ENCODE data around the gene ODC1.

The ODC1 gene

DNA sequence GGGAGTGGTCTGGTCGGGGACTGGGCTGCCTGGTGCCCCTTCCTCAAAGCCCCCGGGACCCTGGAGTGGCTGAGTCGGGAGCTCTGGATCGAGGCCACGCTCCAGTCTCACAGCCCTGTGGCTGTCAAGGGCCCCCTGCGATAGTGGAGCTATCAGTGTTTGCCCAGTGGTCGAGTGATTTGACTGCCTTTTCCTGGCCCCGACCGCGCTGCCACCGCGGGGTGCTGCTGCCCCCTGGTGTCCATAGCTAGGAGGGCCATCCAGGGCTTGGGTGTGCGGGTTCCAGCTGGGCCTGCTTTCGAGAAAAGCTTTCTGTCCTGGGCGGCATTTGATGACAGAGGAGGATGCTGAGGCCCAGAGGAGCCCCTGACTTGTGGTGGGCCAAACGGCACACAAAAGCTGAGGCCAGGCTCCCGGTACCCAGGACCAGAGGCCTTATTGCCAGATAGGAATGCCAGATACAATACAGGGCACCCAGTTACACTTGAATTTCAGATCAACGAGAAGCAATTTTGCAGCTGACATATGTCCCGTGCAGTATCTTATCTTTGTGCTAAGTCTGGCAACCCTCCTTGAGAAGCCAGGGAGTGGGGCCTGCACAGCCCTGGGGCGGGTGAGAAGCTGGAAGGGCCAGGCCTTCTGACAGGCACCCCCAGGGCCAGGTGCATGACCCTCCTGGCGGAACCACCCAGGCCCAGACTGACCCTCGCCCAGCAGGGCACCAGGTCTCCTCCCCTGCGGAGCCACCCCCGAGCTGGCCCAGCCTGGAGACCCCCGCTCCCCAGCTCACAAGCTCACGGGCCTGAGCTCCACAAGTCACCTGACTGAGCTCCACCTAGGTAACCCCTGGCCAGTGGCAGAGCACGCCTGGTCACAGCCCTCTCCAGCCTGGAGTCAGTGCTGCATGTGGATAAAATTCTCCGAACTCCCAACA is 13.0 kb downstream of the ODC1 start (continued):
- TF ChIP-seq ZNF274 (IDR thresholded peaks at IDR 0.05; ENCODE audit: low read length) (no peak), ZNF274 (tag by site-specific recombination; IDR thresholded peaks at IDR 0.05; ENCODE audit: borderline replicate concordance) (no peak), ZNF510 (tag by site-specific recombination; IDR thresholded peaks at IDR 0.05; ENCODE audit: insufficient replicate concordance) (no peak), KLF1 (tag by site-specific recombination; IDR thresholded peaks at IDR 0.05) (no peak), SCRT2 (tag by site-specific recombination; IDR thresholded peaks at IDR 0.05) (no peak), ZNF311 (tag by site-specific recombination; IDR thresholded peaks at IDR 0.05; ENCODE audit: borderline replicate concordance) (no peak), ZNF391 (tag by site-specific recombination; IDR thresholded peaks at IDR 0.05; ENCODE audit: borderline replicate concordance, low read depth) (no peak), ZIC2 (tag by site-specific recombination; IDR thresholded peaks at IDR 0.05) (peak; percentile 88), ZNF169 (tag by site-specific recombination; IDR thresholded peaks at IDR 0.05) (no peak), ZNF350 (tag by site-specific recombination; IDR thresholded peaks at IDR 0.05) (no peak), SETDB1 (IDR thresholded peaks at IDR 0.05; ENCODE audit: insufficient read length, low read length) (no peak), ZNF266 (tag by site-specific recombination; IDR thresholded peaks at IDR 0.05; ENCODE audit: low read depth) (no peak), ZNF701 (tag by site-specific recombination; IDR thresholded peaks at IDR 0.05) (no peak), SALL2 (tag by site-specific recombination; IDR thresholded peaks at IDR 0.05; ENCODE audit: borderline replicate concordance) (no peak), ZNF404 (tag by site-specific recombination; IDR thresholded peaks at IDR 0.05) (no peak), ZNF585B (tag by site-specific recombination; IDR thresholded peaks at IDR 0.05) (no peak), ZNF335 (tag by site-specific recombination; conservative IDR thresholded peaks at IDR 0.05) (no peak), ZNF239 (tag by site-specific recombination; IDR thresholded peaks at IDR 0.05) (no peak), ZSCAN30 (tag by site-specific recombination; IDR thresholded peaks at IDR 0.05) (peak; percentile 88), PATZ1 (tag by site-specific recombination; IDR thresholded peaks at IDR 0.05) (no peak), ZNF202 (tag by site-specific recombination; IDR thresholded peaks at IDR 0.05; ENCODE audit: borderline replicate concordance) (no peak), ZNF600 (tag by site-specific recombination; IDR thresholded peaks at IDR 0.05) (no peak), ZNF211 (tag by site-specific recombination; IDR thresholded peaks at IDR 0.05; ENCODE audit: low read depth) (no peak), ZNF19 (tag by site-specific recombination; IDR thresholded peaks at IDR 0.05; ENCODE audit: low read depth) (no peak)
- TF ChIP-seq, protein P1, sequence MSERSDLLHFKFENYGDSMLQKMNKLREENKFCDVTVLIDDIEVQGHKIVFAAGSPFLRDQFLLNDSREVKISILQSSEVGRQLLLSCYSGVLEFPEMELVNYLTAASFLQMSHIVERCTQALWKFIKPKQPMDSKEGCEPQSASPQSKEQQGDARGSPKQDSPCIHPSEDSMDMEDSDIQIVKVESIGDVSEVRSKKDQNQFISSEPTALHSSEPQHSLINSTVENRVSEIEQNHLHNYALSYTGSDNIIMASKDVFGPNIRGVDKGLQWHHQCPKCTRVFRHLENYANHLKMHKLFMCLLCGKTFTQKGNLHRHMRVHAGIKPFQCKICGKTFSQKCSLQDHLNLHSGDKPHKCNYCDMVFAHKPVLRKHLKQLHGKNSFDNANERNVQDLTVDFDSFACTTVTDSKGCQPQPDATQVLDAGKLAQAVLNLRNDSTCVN (tag by site-specific recombination; optimal IDR thresholded peaks at IDR 0.05), result peak; percentile 17
- TF ChIP-seq, protein P2, sequence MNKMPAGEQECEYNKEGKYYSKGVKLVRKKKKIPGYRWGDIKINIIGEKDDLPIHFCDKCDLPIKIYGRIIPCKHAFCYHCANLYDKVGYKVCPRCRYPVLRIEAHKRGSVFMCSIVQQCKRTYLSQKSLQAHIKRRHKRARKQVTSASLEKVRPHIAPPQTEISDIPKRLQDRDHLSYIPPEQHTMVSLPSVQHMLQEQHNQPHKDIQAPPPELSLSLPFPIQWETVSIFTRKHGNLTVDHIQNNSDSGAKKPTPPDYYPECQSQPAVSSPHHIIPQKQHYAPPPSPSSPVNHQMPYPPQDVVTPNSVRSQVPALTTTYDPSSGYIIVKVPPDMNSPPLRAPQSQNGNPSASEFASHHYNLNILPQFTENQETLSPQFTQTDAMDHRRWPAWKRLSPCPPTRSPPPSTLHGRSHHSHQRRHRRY (tag by site-specific recombination; IDR thresholded peaks at IDR 0.05), result no peak
